Liver (tissue), 9 donors: ENCODE measurements around the gene TLE7. TPM values are rescaled to one million over a fixed set of nuclear protein-coding genes. Genes with fewer than 3 reads are reported as not detected.

Experiments
- DNase-seq: peaks from one replicate; pipeline ENCODE4 v3.0.0-alpha.2; 2017; ENCODE audit warnings: low spot score
- H3K27ac ChIP-seq, 2 donors: one replicate each; pipeline ENCODE4 v1.7.0; 2013; ENCODE audit warnings: inconsistent platforms in 2 of 2, low read length in 2 of 2, control low read depth in 1 of 2, low read depth in 1 of 2, mild to moderate bottlenecking in 1 of 2
- H3K27me3 ChIP-seq, 4 donors: one replicate each; pipeline versions ENCODE4 v1.6.1 to v1.7.0; 2013; ENCODE audit warnings: low read length in 3 of 4, inconsistent platforms in 1 of 4, mild to moderate bottlenecking in 1 of 4, moderate library complexity in 1 of 4; ENCODE audit not compliant: control insufficient read depth in 4 of 4, insufficient read depth in 4 of 4
- H3K36me3 ChIP-seq, 4 donors: one replicate each; pipeline versions ENCODE4 v1.6.1 to v1.7.0; 2013; ENCODE audit warnings: low read length in 3 of 4, mild to moderate bottlenecking in 3 of 4, low read depth in 1 of 4, moderate library complexity in 1 of 4; ENCODE audit not compliant: control insufficient read depth in 4 of 4, insufficient read depth in 3 of 4
- H3K4me1 ChIP-seq, 4 donors: one replicate each; pipeline versions ENCODE4 v1.6.1 to v1.7.0; 2013; ENCODE audit warnings: low read length in 3 of 4, mild to moderate bottlenecking in 3 of 4, moderate library complexity in 1 of 4; ENCODE audit not compliant: control insufficient read depth in 4 of 4, insufficient read depth in 4 of 4
- H3K4me3 ChIP-seq, 3 donors: one replicate each; pipeline versions ENCODE4 v1.6.1 to v1.7.0; 2013; ENCODE audit warnings: low read length in 3 of 3, control low read depth in 1 of 3, low read depth in 1 of 3, mild to moderate bottlenecking in 1 of 3
- H3K9ac ChIP-seq, 2 donors: one replicate each; pipeline ENCODE4 v1.7.0; 2013; ENCODE audit warnings: low read length in 2 of 2, mild to moderate bottlenecking in 2 of 2, moderate library complexity in 2 of 2, control low read depth in 1 of 2, low read depth in 1 of 2
- H3K9me3 ChIP-seq, 4 donors: one replicate each; pipeline versions ENCODE4 v1.6.1 to v1.7.0; 2013; ENCODE audit warnings: low read length in 3 of 4; ENCODE audit not compliant: control insufficient read depth in 4 of 4
- ATF3 ChIP-seq: IDR thresholded peaks from 2 replicates; pipeline ENCODE4 v1.6.1; 2016; ENCODE audit warnings: antibody characterized with exemption
- CTCF ChIP-seq: fragments of 150-350 bp; IDR thresholded peaks from 2 replicates; pipeline ENCODE4 v1.5.1; 2017; ENCODE audit warnings: improper control_type of control experiment, low read depth, low read length; ENCODE audit not compliant: missing input control
- EGR1 ChIP-seq, 2 donors: IDR thresholded peaks; 2 replicates each; pipeline ENCODE4 v1.6.1; 2016 to 2018; ENCODE audit warnings: antibody characterized with exemption in 2 of 2, low read depth in 2 of 2
- FOXA1 ChIP-seq: IDR thresholded peaks from 2 replicates; pipeline ENCODE4 v1.6.1; 2016; ENCODE audit warnings: antibody characterized with exemption
- FOXA2 ChIP-seq: IDR thresholded peaks from 2 replicates; pipeline ENCODE4 v1.6.1; 2016; ENCODE audit warnings: antibody characterized with exemption
- GABPA ChIP-seq, 2 donors: IDR thresholded peaks in 1 of 2; conservative IDR thresholded peaks in 1 of 2; 2 replicates each; pipeline ENCODE4 v1.6.1; 2016; ENCODE audit warnings: antibody characterized with exemption in 2 of 2, mild to moderate bottlenecking in 1 of 2, moderate library complexity in 1 of 2
- HNF4A ChIP-seq, 2 donors: conservative IDR thresholded peaks; 2 replicates each; pipeline ENCODE4 v1.6.1; 2016; ENCODE audit warnings: antibody characterized with exemption in 2 of 2, mild to moderate bottlenecking in 2 of 2
- HNF4G ChIP-seq: IDR thresholded peaks from 2 replicates; pipeline ENCODE4 v1.6.1; 2016; ENCODE audit warnings: antibody characterized with exemption
- JUND ChIP-seq, 2 donors: IDR thresholded peaks; 2 replicates each; pipeline ENCODE4 v1.6.1; 2016; ENCODE audit warnings: antibody characterized with exemption in 2 of 2
- MAX ChIP-seq: IDR thresholded peaks from 2 replicates; pipeline ENCODE4 v1.6.1; 2016; ENCODE audit warnings: antibody characterized with exemption
- NR2F2 ChIP-seq: IDR thresholded peaks from 2 replicates; pipeline ENCODE4 v1.6.1; 2016; ENCODE audit warnings: antibody characterized with exemption
- RAD21 ChIP-seq, 2 donors: IDR thresholded peaks; 2 replicates each; pipeline ENCODE4 v1.6.1; 2016; ENCODE audit warnings: antibody characterized with exemption in 2 of 2, mild to moderate bottlenecking in 2 of 2
- REST ChIP-seq: IDR thresholded peaks from 2 replicates; pipeline ENCODE4 v1.6.1; 2016; ENCODE audit warnings: antibody characterized with exemption, mild to moderate bottlenecking
- RXRA ChIP-seq, 2 donors: IDR thresholded peaks; 2 replicates each; pipeline ENCODE4 v1.6.1; 2017 to 2018; ENCODE audit warnings: antibody characterized with exemption in 2 of 2, mild to moderate bottlenecking in 1 of 2
- TAF1 ChIP-seq: conservative IDR thresholded peaks from 2 replicates; pipeline ENCODE4 v1.6.1; 2016; ENCODE audit warnings: antibody characterized with exemption, mild to moderate bottlenecking
- YY1 ChIP-seq: IDR thresholded peaks from 2 replicates; pipeline ENCODE4 v1.6.1; 2016; ENCODE audit warnings: antibody characterized with exemption, mild to moderate bottlenecking
- ZBTB33 ChIP-seq: IDR thresholded peaks from 2 replicates; pipeline ENCODE4 v1.6.1; 2016; ENCODE audit warnings: antibody characterized with exemption
- whole genome bisulfite sequencing: extraction: QIAGEN DNeasy Blood & Tissue Kit; methylation state at CpG from one replicate; pipeline ENCODE4 v1.1.7; 2013; 5-methylcytosine and 5-hydroxymethylcytosine counted together
- polyA plus RNA-seq, 2 donors: library from polyadenylated mRNA; stranded (reverse) in 1 of 2; unstranded in 1 of 2; fragments of 200-250 nt in 1 of 2; fragments of >200 nt in 1 of 2; fragmentation: Nextera tagmentation in 1 of 2; extraction: Ambion mirVana in 1 of 2; gene quantifications; one replicate each; pipeline versions ENCODE4 v1.2.1 to v1.2.3, GENCODE V29; 2013 to 2015
- total RNA-seq, 2 donors: library from RNA; depleted of rRNA; stranded (reverse); fragments of >200 nt; gene quantifications; one replicate each; pipeline ENCODE4 v1.2.3, GENCODE V29; 2014
- donor health status: healthy.
- donor health status: healthy.
- donor health status: healthy.
- donor health status: healthy.
- donor health status: healthy.

Gene TLE7
- total and polyA plus RNA-seq, 4 donors: not detected

GRCh38 chr16:71399801-71400563, 41.9 kb downstream of the TLE7 start:
- Histone ChIP-seq H3K27ac (no peak overlapping the region), H3K9me3 (peaks cover 0 to 3% (median 1%) of the 10 kb centered on the region in 4 donors), H3K36me3 (no peaks in the 10 kb centered on the region), H3K9ac (no peak overlapping the region), H3K4me3 (no peak overlapping the region), H3K27me3 (peaks cover 0 to 3% (median 0%) of the 10 kb centered on the region in 4 donors), H3K4me1 (no peaks in the 10 kb centered on the region)
- DNase-seq: no peak
- TF ChIP-seq YY1: no peak
- no peak for TF ChIP-seq CTCF
- TF ChIP-seq EGR1 (IDR thresholded peaks at IDR 0.05; ENCODE audit: low read depth in 2 of 2): no peak
- TF ChIP-seq REST: no peak
- TF ChIP-seq TAF1: no peak
- no peak for TF ChIP-seq FOXA1
- no peak for TF ChIP-seq JUND (IDR thresholded peaks at IDR 0.05)
- TF ChIP-seq NR2F2: no peak
- no peak for TF ChIP-seq RAD21 (IDR thresholded peaks at IDR 0.05)
- no peak for TF ChIP-seq HNF4G
- no peak for TF ChIP-seq ZBTB33
- TF ChIP-seq MAX: no peak
- TF ChIP-seq HNF4A (conservative IDR thresholded peaks at IDR 0.05): no peak
- TF ChIP-seq ATF3: no peak
- WGBS: 80% methylated on average over 11 of the region's 11 CpGs

- no peaks in the 10 kb centered on the region for H3K4me1 ChIP-seq
- no peak overlapping the region for H3K9ac ChIP-seq
- H3K9me3 ChIP-seq: no peaks in the 10 kb centered on the region
- WGBS: 73% methylated on average over 10 of the region's 10 CpGs
- H3K36me3 ChIP-seq: no peaks in the 10 kb centered on the region
- no peak overlapping the region for H3K4me3 ChIP-seq
- DNase-seq: no peak
- no peaks in the 10 kb centered on the region for H3K27me3 ChIP-seq
- H3K27ac ChIP-seq: no peak overlapping the region
- TF ChIP-seq ZBTB33 (no peak), RXRA (IDR thresholded peaks at IDR 0.05) (no peak), GABPA (IDR thresholded peaks at IDR 0.05 in 1 of 2, conservative IDR thresholded peaks at IDR 0.05 in 1 of 2) (no peak), FOXA2 (no peak), JUND (IDR thresholded peaks at IDR 0.05) (no peak), CTCF (no peak), HNF4G (no peak), MAX (no peak), RAD21 (IDR thresholded peaks at IDR 0.05) (no peak), YY1 (no peak), ATF3 (no peak), FOXA1 (no peak), NR2F2 (no peak), HNF4A (conservative IDR thresholded peaks at IDR 0.05) (no peak)
Measured at GRCh38 chr16:71396594-71396993, 45.3 kb downstream of the TLE7 start.
